Esophagus muscularis mucosa (tissue), 4 donors: ENCODE data around the gene RANBP3.

Source experiments
- CTCF ChIP-seq, 3 experiments: fragments of 200-600 bp in 2 of 3; fragments of 450-650 bp in 1 of 3; sonication (generic) in 2 of 3; IDR thresholded peaks; one replicate each; pipeline ENCODE4 v1.5.1; 2017 to 2019; ENCODE audit warnings: antibody characterized with exemption in 3 of 3, mild to moderate bottlenecking in 2 of 3, moderate library complexity in 1 of 3
- EP300 ChIP-seq: sonication (generic); formaldehyde crosslinking; IDR thresholded peaks from one replicate; pipeline ENCODE4 v1.6.1; 2017; ENCODE audit warnings: antibody characterized with exemption
- POLR2A ChIP-seq: fragments of 450-650 bp; IDR thresholded peaks from one replicate; pipeline ENCODE4 v1.6.1; 2017; ENCODE audit warnings: antibody characterized with exemption, moderate library complexity, mild to moderate bottlenecking, low read depth
- POLR2AphosphoS5 ChIP-seq, 2 donors: sonication (generic); formaldehyde crosslinking; IDR thresholded peaks; one replicate each; pipeline ENCODE4 v1.6.1; 2017; ENCODE audit warnings: antibody characterized with exemption in 2 of 2

DNA sequence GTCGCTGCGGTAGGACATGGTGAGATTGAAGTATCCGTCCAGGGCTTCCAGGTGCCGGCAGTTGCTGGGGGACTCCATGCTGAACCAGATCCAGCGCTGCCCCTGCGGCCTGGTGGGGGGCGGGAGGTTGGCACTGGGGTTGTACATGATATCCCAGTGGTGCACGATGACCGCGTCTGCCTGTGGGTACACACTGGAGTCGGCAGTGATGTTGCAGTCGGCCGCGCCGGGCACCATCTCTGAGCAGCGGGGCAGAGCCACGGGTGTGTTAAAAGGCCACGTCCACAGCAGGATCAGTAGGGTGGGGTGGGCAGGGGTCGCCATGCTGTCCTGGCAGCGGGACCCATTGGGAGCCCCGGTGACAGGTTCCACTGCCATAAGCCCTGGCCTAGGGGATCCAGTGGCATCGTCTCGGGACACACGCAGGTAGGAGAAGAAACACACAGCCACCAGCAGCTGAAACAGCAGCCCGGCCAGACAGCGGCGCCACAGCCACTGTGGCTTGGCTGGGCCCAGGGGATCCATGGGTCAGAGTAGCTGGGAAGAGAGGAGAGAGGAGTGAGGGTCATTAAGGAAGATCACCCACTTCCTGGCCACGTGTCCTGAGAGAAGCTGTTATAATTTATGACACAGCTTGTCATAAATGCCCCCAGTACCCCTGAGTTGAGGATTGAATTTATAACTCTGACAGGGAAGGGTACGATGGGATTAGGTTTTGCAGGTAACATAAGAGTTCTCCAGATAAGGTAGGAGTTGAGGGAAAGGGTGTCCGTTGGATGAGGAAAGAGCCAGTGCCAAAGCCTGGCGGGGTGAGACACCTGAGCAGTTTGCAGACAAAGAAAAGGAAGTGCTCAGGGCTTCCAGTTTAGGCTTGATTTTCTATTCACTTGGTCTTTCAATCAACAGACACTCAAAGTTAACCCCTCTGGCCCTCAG, 110.5 kb downstream of the RANBP3 start:
- TF ChIP-seq CTCF (IDR thresholded peaks at IDR 0.05) = no peak
- no peak for TF ChIP-seq POLR2A
- TF ChIP-seq EP300 = no peak
- TF ChIP-seq POLR2AphosphoS5 (IDR thresholded peaks at IDR 0.05) = no peak
